AG04450 (cell line): ENCODE data around the gene ZCCHC14. TPM values are rescaled to one million over a fixed set of nuclear protein-coding genes. Genes with fewer than 3 reads are reported as not detected.

Source experiments
- CTCF ChIA-PET: fragments of 300-600, 350-600 bp; formaldehyde crosslinking; extraction: SDS; loops from one replicate; lab custom pipeline; 2022; ENCODE audit warnings: antibody characterized with exemption, inconsistent platforms; lab: Charles Lee
- POLR2A ChIA-PET: fragments of 350-600 bp; formaldehyde crosslinking; extraction: SDS; loops from one replicate; lab custom pipeline; 2021; ENCODE audit warnings: antibody characterized with exemption, inconsistent platforms; lab: Yijun Ruan, JAX
- DNase-seq: peaks from one replicate; pipeline ENCODE4 v3.0.0-alpha.2; 2011; ENCODE audit warnings: low read depth, low spot score
- H3K27ac ChIP-seq: one replicate; pipeline ENCODE4 v1.5.1; 2012; ENCODE audit warnings: low read depth, low read length, control low read depth
- H3K27me3 ChIP-seq: one replicate; pipeline ENCODE4 v1.6.0; 2012; ENCODE audit warnings: low read length; ENCODE audit not compliant: control insufficient read depth, insufficient read depth
- H3K4me3 ChIP-seq: 2 replicates; pipeline ENCODE4 v1.5.1; 2011; ENCODE audit warnings: mild to moderate bottlenecking, low read depth, low read length, control low read depth
- H3K9me3 ChIP-seq: 2 replicates; pipeline ENCODE4 v1.5.1; 2012; ENCODE audit warnings: low read length; ENCODE audit not compliant: control insufficient read depth, insufficient read depth
- CTCF ChIP-seq: IDR thresholded peaks from 2 replicates; pipeline ENCODE4 v1.5.1; 2011; ENCODE audit warnings: low read depth, low read length, control low read depth, inconsistent platforms
- polyA plus RNA-seq: library from polyadenylated mRNA; depleted of rRNA; stranded (reverse); fragments of >200 nt; gene quantifications from 2 replicates; pipeline ENCODE4 v1.2.3, GENCODE V29; 2011

ZCCHC14 gene
- polyA plus RNA-seq, 1 experiment, result 6.2 TPM

DNA sequence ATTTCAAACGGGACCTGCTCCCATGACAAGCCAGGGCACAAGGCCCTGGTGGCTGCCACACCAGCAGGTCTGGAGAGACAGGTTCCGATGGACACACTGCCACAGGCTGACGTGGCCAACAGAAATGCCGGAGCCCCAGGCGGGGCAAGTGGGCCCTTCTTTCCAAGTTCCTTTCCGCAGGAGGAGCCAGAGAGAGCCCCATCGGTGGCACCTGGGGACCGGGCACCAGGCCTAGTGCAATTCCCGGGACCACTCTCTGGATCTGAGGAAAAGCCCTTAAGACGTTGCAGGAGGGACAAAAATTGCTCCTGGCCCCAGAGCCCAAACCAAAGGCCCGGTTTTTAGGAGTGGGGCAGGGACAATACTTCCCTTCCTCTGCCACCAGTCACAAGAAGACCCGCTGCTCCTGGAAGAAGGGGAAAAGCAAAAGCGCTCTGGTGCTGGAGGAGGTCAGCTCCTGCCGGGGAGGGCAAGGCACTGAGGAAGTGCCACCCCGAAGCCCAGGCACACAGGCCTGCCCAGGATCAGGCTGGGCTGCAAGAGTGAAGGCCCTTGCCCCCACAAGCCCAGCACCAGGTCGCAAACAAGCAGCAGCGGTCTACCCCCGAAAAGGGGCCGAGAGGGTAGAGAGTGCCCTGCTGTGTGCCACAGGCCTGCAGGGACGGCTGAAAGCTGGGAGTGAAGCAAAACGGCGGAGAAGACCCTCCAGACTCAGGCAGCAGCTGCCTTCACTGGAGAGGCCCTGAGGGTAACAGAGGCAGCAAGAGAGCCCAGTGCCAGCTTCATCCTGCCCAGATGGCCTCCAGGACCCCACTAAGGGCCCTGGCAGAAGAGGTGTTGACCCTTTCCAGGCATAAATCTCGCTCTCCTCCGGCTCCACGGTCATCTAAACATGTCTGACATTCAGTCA is 71.6 kb downstream of the ZCCHC14 start:
- CTCF ChIA-PET, result interaction anchor here (0.7 to 1.2 kb wide), 2 partner anchors 215 to 1315 kb away, joined by 3 to 4 read pairs; no protein-coding TSS in a partner anchor
- Histone ChIP-seq H3K27me3 (no peaks in the 10 kb centered on the region), H3K27ac (no peak overlapping the region), H3K4me3 (no peak overlapping the region), H3K9me3 (peaks cover 4% of the 10 kb centered on the region; the same call in 1 of the 2 replicates)
- TF ChIP-seq CTCF, result no peak
- DNase-seq, result no peak
- POLR2A ChIA-PET, result no interaction called here

GRCh38 chr16:87420026-87421002 is 72.5 kb downstream of the ZCCHC14 start:
- ChIA-PET POLR2A (no interaction called here), CTCF (interaction anchor here (0.5 to 1.2 kb wide), 2 partner anchors 11 to 216 kb away, joined by 3 to 4 read pairs; no protein-coding TSS in a partner anchor)
- no peak for TF ChIP-seq CTCF
- Histone ChIP-seq H3K27me3 (no peaks in the 10 kb centered on the region), H3K9me3 (peaks cover 4% of the 10 kb centered on the region; the same call in 1 of the 2 replicates), H3K4me3 (no peak overlapping the region), H3K27ac (no peak overlapping the region)
- DNase-seq, result no peak

DNA sequence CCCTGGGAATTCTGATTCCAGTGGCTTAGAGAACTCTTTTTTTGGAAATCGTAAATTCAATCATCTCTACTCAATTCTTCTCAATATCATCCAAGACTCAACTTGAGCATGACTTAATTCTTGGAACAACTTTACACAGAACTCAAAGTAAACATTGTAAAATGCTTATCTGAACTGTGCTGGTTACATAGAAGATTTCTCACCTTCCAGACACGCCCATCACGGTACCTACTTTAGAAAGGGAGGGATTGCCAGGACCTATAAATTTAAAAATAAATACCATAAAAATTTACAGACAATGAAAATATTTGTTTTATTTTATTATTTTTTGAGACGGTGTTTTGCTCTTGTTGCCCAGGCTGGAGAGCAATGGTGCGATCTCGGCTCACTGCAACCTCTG is 74.2 kb downstream of the ZCCHC14 start:
- Histone ChIP-seq H3K9me3 (peaks cover 4% of the 10 kb centered on the region; the same call in 1 of the 2 replicates), H3K27me3 (no peaks in the 10 kb centered on the region), H3K4me3 (no peak overlapping the region), H3K27ac (no peak overlapping the region)
- TF ChIP-seq CTCF, result no peak
- ChIA-PET CTCF (interaction anchor here (1.1 kb wide), 1 partner anchor 217 kb away, joined by 4 read pairs; no protein-coding TSS in a partner anchor), POLR2A (no interaction called here)
- DNase-seq, result no peak

DNA sequence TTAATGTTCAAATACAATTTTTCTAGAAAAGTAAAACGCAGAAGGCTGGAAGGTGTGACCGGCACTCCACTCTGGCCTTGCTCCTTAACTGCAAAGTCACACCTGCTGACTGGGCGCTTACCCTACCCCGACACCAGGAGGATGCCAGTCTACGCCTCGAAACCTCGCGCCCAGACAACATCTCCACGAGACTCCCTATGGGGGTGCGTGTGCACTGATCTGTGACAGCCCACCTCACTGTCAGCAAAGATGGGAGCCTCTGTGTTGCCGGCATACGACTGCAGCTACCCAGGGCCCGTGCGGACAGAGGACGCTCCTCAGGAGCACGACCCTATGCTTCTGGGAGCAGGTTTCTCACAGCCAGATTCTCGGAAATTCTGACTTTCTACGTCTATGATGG is 74.6 kb downstream of the ZCCHC14 start:
- H3K9me3 ChIP-seq, result peaks cover 4% of the 10 kb centered on the region; the same call in 1 of the 2 replicates
- no peak for TF ChIP-seq CTCF
- ChIA-PET CTCF (no interaction called here), POLR2A (no interaction called here)
- H3K27ac ChIP-seq, result no peak overlapping the region
- no peak for DNase-seq
- no peaks in the 10 kb centered on the region for H3K27me3 ChIP-seq
- H3K4me3 ChIP-seq, result no peak overlapping the region
